ENCODE measurements around the gene TTC7B. TPM values are rescaled to one million over a fixed set of nuclear protein-coding genes. Genes with fewer than 3 reads are reported as not detected.

Gene TTC7B
- total and polyA plus RNA-seq, 2 experiments from 2014 or later = 7.9 to 28.6 TPM

DNA sequence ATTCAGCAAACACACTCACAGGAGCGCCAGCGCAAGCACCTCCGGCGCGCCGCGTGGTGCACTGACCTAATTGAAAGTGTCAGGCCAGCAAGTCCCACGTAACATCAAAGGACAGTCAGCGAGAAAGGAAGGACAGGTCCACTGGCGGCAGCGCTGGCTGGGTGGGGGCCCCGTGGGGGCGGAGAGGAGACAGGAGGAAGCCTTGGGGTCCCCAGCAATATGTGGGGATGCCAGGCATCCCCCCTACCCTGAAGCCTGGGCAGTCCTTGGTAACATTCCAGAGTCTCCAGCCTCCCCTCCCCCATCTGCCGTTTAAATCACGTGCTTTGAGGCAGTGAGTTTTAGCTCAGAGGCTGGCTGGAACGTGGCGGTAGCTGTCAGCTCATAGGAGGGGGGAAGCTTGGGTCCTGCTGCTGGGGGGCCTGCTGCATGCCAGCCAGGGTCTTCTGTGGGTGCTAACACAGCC, 260.2 kb downstream of the TTC7B start:
- H3K27ac Mint-ChIP-seq = no peak overlapping the region
- H4K20me1 ChIP-seq (replicated peaks; ENCODE audit: insufficient read depth) = no peaks in the 10 kb centered on the region
- H3K36me3 Mint-ChIP-seq (ENCODE audit: low read depth) = no peaks in the 10 kb centered on the region; the same call in 2 of the 3 replicates
- no peak overlapping the region for H3K27ac ChIP-seq (ENCODE audit: low read depth)
- peaks cover 18% of the 10 kb centered on the region for H3K27me3 Mint-ChIP-seq (ENCODE audit: insufficient read depth, low read depth, poor library complexity)
- H3K36me3 ChIP-seq (ENCODE audit: insufficient read depth) = no peaks in the 10 kb centered on the region
- ATAC-seq (peak; percentile 75), DNase-seq (ENCODE audit: low spot score) (peak; percentile 84)
- H3K4me3 ChIP-seq = no peak overlapping the region
- no peaks in the 10 kb centered on the region for H3K27me3 ChIP-seq (ENCODE audit: insufficient read depth)
- 0 out of 3 replicates have a peak overlapping the region, but pooled peaks have one; percentile 24 for H3K4me3 Mint-ChIP-seq
- H3K4me1 ChIP-seq (ENCODE audit: insufficient read depth) = peaks cover 12% of the 10 kb centered on the region
- no peaks in the 10 kb centered on the region for H3F3A ChIP-seq (replicated peaks; ENCODE audit: low read depth)
- H3K9me2 ChIP-seq (ENCODE audit: insufficient read depth) = no peaks in the 10 kb centered on the region
- H2AFZ ChIP-seq = peak overlapping the region; percentile 86
- H3K4me1 Mint-ChIP-seq = peaks cover 18% of the 10 kb centered on the region
- H3K79me2 ChIP-seq (replicated peaks; ENCODE audit: insufficient read depth) = no peaks in the 10 kb centered on the region
- no peaks in the 10 kb centered on the region for H3K9me3 Mint-ChIP-seq
- peak overlapping the region; percentile 64 for H3K4me2 ChIP-seq
- TF ChIP-seq EZH2 (IDR thresholded peaks at IDR 0.05; ENCODE audit: low read depth, unreplicated experiment) (no peak), ZNF331 (CRISPR knock-in tag; IDR thresholded peaks at IDR 0.05; ENCODE audit: low read depth) (no peak), NANOG (IDR thresholded peaks at IDR 0.05; ENCODE audit: borderline replicate concordance) (no peak), JUNB (IDR thresholded peaks at IDR 0.05; ENCODE audit: unreplicated experiment) (no peak), CREB1 (CRISPR knock-in tag; IDR thresholded peaks at IDR 0.05; ENCODE audit: low read depth) (no peak), EZH2phosphoT487 (IDR thresholded peaks at IDR 0.05; ENCODE audit: unreplicated experiment) (no peak), ZNF114 (CRISPR knock-in tag; IDR thresholded peaks at IDR 0.05) (no peak), STAT1 (IDR thresholded peaks at IDR 0.05; ENCODE audit: unreplicated experiment) (no peak), POLR2AphosphoS5 (IDR thresholded peaks at IDR 0.05; ENCODE audit: low read depth) (no peak)
- TF ChIP-seq, protein P1, sequence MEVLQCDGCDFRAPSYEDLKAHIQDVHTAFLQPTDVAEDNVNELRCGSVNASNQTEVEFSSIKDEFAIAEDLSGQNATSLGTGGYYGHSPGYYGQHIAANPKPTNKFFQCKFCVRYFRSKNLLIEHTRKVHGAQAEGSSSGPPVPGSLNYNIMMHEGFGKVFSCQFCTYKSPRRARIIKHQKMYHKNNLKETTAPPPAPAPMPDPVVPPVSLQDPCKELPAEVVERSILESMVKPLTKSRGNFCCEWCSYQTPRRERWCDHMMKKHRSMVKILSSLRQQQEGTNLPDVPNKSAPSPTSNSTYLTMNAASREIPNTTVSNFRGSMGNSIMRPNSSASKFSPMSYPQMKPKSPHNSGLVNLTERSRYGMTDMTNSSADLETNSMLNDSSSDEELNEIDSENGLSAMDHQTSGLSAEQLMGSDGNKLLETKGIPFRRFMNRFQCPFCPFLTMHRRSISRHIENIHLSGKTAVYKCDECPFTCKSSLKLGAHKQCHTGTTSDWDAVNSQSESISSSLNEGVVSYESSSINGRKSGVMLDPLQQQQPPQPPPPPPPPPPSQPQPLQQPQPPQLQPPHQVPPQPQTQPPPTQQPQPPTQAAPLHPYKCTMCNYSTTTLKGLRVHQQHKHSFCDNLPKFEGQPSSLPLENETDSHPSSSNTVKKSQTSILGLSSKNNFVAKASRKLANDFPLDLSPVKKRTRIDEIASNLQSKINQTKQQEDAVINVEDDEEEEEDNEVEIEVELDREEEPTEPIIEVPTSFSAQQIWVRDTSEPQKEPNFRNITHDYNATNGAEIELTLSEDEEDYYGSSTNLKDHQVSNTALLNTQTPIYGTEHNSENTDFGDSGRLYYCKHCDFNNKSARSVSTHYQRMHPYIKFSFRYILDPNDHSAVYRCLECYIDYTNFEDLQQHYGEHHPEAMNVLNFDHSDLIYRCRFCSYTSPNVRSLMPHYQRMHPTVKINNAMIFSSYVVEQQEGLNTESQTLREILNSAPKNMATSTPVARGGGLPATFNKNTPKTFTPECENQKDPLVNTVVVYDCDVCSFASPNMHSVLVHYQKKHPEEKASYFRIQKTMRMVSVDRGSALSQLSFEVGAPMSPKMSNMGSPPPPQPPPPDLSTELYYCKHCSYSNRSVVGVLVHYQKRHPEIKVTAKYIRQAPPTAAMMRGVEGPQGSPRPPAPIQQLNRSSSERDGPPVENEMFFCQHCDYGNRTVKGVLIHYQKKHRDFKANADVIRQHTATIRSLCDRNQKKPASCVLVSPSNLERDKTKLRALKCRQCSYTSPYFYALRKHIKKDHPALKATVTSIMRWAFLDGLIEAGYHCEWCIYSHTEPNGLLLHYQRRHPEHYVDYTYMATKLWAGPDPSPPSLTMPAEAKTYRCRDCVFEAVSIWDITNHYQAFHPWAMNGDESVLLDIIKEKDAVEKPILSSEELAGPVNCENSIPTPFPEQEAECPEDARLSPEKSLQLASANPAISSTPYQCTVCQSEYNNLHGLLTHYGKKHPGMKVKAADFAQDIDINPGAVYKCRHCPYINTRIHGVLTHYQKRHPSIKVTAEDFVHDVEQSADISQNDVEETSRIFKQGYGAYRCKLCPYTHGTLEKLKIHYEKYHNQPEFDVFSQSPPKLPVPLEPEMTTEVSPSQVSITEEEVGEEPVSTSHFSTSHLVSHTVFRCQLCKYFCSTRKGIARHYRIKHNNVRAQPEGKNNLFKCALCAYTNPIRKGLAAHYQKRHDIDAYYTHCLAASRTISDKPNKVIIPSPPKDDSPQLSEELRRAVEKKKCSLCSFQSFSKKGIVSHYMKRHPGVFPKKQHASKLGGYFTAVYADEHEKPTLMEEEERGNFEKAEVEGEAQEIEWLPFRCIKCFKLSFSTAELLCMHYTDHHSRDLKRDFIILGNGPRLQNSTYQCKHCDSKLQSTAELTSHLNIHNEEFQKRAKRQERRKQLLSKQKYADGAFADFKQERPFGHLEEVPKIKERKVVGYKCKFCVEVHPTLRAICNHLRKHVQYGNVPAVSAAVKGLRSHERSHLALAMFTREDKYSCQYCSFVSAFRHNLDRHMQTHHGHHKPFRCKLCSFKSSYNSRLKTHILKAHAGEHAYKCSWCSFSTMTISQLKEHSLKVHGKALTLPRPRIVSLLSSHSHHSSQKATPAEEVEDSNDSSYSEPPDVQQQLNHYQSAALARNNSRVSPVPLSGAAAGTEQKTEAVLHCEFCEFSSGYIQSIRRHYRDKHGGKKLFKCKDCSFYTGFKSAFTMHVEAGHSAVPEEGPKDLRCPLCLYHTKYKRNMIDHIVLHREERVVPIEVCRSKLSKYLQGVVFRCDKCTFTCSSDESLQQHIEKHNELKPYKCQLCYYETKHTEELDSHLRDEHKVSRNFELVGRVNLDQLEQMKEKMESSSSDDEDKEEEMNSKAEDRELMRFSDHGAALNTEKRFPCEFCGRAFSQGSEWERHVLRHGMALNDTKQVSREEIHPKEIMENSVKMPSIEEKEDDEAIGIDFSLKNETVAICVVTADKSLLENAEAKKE (CRISPR knock-in tag; IDR thresholded peaks at IDR 0.05) = no peak
- TF ChIP-seq, protein P2, sequence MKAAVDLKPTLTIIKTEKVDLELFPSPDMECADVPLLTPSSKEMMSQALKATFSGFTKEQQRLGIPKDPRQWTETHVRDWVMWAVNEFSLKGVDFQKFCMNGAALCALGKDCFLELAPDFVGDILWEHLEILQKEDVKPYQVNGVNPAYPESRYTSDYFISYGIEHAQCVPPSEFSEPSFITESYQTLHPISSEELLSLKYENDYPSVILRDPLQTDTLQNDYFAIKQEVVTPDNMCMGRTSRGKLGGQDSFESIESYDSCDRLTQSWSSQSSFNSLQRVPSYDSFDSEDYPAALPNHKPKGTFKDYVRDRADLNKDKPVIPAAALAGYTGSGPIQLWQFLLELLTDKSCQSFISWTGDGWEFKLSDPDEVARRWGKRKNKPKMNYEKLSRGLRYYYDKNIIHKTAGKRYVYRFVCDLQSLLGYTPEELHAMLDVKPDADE (IDR thresholded peaks at IDR 0.05) = no peak
- TF ChIP-seq, protein P3, sequence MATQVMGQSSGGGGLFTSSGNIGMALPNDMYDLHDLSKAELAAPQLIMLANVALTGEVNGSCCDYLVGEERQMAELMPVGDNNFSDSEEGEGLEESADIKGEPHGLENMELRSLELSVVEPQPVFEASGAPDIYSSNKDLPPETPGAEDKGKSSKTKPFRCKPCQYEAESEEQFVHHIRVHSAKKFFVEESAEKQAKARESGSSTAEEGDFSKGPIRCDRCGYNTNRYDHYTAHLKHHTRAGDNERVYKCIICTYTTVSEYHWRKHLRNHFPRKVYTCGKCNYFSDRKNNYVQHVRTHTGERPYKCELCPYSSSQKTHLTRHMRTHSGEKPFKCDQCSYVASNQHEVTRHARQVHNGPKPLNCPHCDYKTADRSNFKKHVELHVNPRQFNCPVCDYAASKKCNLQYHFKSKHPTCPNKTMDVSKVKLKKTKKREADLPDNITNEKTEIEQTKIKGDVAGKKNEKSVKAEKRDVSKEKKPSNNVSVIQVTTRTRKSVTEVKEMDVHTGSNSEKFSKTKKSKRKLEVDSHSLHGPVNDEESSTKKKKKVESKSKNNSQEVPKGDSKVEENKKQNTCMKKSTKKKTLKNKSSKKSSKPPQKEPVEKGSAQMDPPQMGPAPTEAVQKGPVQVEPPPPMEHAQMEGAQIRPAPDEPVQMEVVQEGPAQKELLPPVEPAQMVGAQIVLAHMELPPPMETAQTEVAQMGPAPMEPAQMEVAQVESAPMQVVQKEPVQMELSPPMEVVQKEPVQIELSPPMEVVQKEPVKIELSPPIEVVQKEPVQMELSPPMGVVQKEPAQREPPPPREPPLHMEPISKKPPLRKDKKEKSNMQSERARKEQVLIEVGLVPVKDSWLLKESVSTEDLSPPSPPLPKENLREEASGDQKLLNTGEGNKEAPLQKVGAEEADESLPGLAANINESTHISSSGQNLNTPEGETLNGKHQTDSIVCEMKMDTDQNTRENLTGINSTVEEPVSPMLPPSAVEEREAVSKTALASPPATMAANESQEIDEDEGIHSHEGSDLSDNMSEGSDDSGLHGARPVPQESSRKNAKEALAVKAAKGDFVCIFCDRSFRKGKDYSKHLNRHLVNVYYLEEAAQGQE (IDR thresholded peaks at IDR 0.05; ENCODE audit: unreplicated experiment) = no peak
- TF ChIP-seq, protein P4, sequence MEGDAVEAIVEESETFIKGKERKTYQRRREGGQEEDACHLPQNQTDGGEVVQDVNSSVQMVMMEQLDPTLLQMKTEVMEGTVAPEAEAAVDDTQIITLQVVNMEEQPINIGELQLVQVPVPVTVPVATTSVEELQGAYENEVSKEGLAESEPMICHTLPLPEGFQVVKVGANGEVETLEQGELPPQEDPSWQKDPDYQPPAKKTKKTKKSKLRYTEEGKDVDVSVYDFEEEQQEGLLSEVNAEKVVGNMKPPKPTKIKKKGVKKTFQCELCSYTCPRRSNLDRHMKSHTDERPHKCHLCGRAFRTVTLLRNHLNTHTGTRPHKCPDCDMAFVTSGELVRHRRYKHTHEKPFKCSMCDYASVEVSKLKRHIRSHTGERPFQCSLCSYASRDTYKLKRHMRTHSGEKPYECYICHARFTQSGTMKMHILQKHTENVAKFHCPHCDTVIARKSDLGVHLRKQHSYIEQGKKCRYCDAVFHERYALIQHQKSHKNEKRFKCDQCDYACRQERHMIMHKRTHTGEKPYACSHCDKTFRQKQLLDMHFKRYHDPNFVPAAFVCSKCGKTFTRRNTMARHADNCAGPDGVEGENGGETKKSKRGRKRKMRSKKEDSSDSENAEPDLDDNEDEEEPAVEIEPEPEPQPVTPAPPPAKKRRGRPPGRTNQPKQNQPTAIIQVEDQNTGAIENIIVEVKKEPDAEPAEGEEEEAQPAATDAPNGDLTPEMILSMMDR (conservative IDR thresholded peaks at IDR 0.05; ENCODE audit: low read depth in 2 of 2) = no peak

Data from GM23338 (cell line).